MCF 10A (cell line): ENCODE results near the gene RASAL1. TPM values are rescaled to one million over a fixed set of nuclear protein-coding genes. Genes with fewer than 3 reads are reported as not detected.

ENCODE experiments used
- BruUV-seq: library from RNA; stranded (reverse); fragments of 400-500 nt; replicated peaks from 2 replicates; lab custom pipeline; 2021; lab: Mats Ljungman, UMichigan
- CTCF ChIA-PET: fragments of 300-600 bp; sonication (Branson Sonifier 250); formaldehyde crosslinking; extraction: SDS; loops from one replicate; lab custom pipeline; 2021; ENCODE audit warnings: antibody characterized with exemption, inconsistent platforms; lab: Yijun Ruan, JAX
- POLR2A ChIA-PET: fragments of 300-600, 350-650 bp; sonication (Branson Sonifier 250); formaldehyde crosslinking; extraction: SDS; loops from one replicate; lab custom pipeline; 2020; ENCODE audit warnings: antibody characterized with exemption, inconsistent platforms; lab: Yijun Ruan, JAX
- DNase-seq: peaks from one replicate; pipeline ENCODE4 v3.0.0-alpha.2; 2018; ENCODE audit not compliant: unreplicated experiment
- H3K27ac Mint-ChIP-seq: one replicate; pipeline ENCODE4 v1.8.0; 2022; ENCODE audit warnings: mild to moderate bottlenecking, low read depth, mixed read lengths; ENCODE audit not compliant: unreplicated experiment
- H3K27me3 Mint-ChIP-seq: one replicate; pipeline ENCODE4 v1.8.0; 2022; ENCODE audit warnings: mixed read lengths; ENCODE audit not compliant: insufficient read depth, unreplicated experiment
- H3K36me3 Mint-ChIP-seq: one replicate; pipeline ENCODE4 v1.8.0; 2022; ENCODE audit warnings: mild to moderate bottlenecking, moderate library complexity, mixed read lengths; ENCODE audit not compliant: insufficient read depth, unreplicated experiment
- H3K4me1 Mint-ChIP-seq: one replicate; pipeline ENCODE4 v1.8.0; 2022; ENCODE audit warnings: mixed read lengths; ENCODE audit not compliant: insufficient read depth, unreplicated experiment
- H3K4me3 Mint-ChIP-seq: one replicate; pipeline ENCODE4 v1.8.0; 2022; ENCODE audit warnings: mild to moderate bottlenecking, moderate library complexity, mixed read lengths; ENCODE audit not compliant: unreplicated experiment
- H3K9me3 Mint-ChIP-seq: one replicate; pipeline ENCODE4 v1.8.0; 2022; ENCODE audit warnings: mixed read lengths; ENCODE audit not compliant: unreplicated experiment
- CTCF ChIP-seq: fragments of 200-600 bp; IDR thresholded peaks from one replicate; pipeline ENCODE4 v1.8.0; 2022; ENCODE audit warnings: antibody characterized with exemption, mild to moderate bottlenecking; ENCODE audit not compliant: unreplicated experiment
- intact Hi-C: fragments of 100-400 bp; cut with micrococcal nuclease; formaldehyde crosslinking; loops from 2 replicates; pipeline ENCODE4 v1.14.1; 2022
- total RNA-seq: library from RNA; stranded (reverse); gene quantifications from 2 replicates; pipeline ENCODE4 v1.2.3, GENCODE V29; 2022

RASAL1 gene
- total RNA-seq, 1 experiment from 2014 or later = not detected

GRCh38 chr12:113109872-113110599 lies 25.5 kb downstream of the RASAL1 start:
- Mint-ChIP-seq H3K4me1 (no peaks in the 10 kb centered on the region), H3K9me3 (no peaks in the 10 kb centered on the region), H3K36me3 (no peaks in the 10 kb centered on the region), H3K4me3 (no peak overlapping the region), H3K27me3 (no peaks in the 10 kb centered on the region), H3K27ac (no peak overlapping the region)
- TF ChIP-seq CTCF = no peak
- POLR2A ChIA-PET = no interaction called here
- no TSS peak for BruUV-seq
- intact Hi-C loops = no loop called here
- CTCF ChIA-PET = interaction anchor here (0.7 kb wide), 2 partner anchors 64 to 204 kb away, joined by 3 read pairs; no protein-coding TSS in a partner anchor
- DNase-seq = no peak

GRCh38 chr12:113109360-113109759 lies 26.2 kb downstream of the RASAL1 start:
- TF ChIP-seq CTCF = no peak
- Mint-ChIP-seq H3K27ac (no peak overlapping the region), H3K4me1 (no peaks in the 10 kb centered on the region), H3K9me3 (no peaks in the 10 kb centered on the region), H3K27me3 (no peaks in the 10 kb centered on the region), H3K4me3 (no peak overlapping the region), H3K36me3 (no peaks in the 10 kb centered on the region)
- CTCF ChIA-PET = no interaction called here
- BruUV-seq = no TSS peak
- intact Hi-C loops = no loop called here
- POLR2A ChIA-PET = no interaction called here
- no peak for DNase-seq

DNA sequence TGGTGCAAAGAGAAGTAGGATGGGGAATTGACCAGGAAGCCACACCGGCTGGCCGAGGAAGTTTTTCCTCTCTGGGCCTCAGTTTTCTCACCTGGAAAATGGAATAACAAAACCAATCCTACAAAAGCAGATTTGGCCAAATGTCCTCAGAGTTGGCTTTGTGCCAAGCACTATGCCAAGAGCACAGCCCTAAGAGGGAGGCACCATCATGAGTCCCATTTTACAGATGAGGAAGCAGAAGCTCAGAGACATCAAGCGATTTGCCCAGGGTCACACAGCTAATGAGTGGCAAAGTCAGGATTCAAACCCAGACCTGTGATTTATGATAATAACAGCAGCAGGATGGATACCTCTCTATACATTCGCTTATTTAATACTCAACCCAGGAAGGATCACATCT lies 27.3 kb downstream of the RASAL1 start:
- Mint-ChIP-seq H3K27me3 (no peaks in the 10 kb centered on the region), H3K36me3 (no peaks in the 10 kb centered on the region), H3K4me1 (no peaks in the 10 kb centered on the region), H3K27ac (no peak overlapping the region), H3K9me3 (no peaks in the 10 kb centered on the region), H3K4me3 (no peak overlapping the region)
- ChIA-PET CTCF (interaction anchor here (0.6 kb wide), 1 partner anchor 27 kb away, joined by 3 read pairs; the partner anchor contains the start of gene RASAL1), POLR2A (interaction anchor here (1.2 kb wide), 1 partner anchor 9 kb away, joined by 3 read pairs; no protein-coding TSS in a partner anchor)
- BruUV-seq = no TSS peak
- no peak for DNase-seq
- no peak for TF ChIP-seq CTCF
- intact Hi-C loops = no loop called here

DNA sequence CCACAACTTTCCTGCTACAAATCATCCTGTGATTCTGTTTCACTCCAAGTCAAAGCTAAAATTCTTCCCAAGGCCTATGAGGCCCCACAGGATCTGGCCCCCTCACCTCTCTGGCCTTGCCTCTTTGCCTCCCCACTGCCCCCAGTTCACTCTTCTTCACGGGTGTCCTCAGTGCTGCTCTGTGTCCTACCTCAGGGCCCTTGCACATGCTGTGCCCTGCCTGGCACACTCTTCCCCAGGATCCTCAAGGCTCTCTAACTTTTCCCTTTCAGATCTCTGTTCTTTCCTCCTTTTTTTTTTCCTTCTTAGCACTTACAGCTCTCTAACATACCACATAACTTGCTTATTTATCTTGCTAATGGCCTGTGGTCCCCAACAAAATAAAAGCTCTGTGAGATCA lies 29.2 kb downstream of the RASAL1 start:
- no peaks in the 10 kb centered on the region for H3K27me3 Mint-ChIP-seq
- no peak for TF ChIP-seq CTCF
- H3K27ac Mint-ChIP-seq = no peak overlapping the region
- no peaks in the 10 kb centered on the region for H3K4me1 Mint-ChIP-seq
- CTCF ChIA-PET = interaction anchor here (0.7 to 1.5 kb wide), 3 partner anchors 8 to 68 kb away, joined by 3 to 5 read pairs (median 4); no protein-coding TSS in a partner anchor
- H3K9me3 Mint-ChIP-seq = no peaks in the 10 kb centered on the region
- H3K4me3 Mint-ChIP-seq = no peak overlapping the region
- no TSS peak for BruUV-seq
- intact Hi-C loops = no loop called here
- POLR2A ChIA-PET = interaction anchor here (0.7 kb wide), 1 partner anchor 8 kb away, joined by 3 read pairs; no protein-coding TSS in a partner anchor
- no peaks in the 10 kb centered on the region for H3K36me3 Mint-ChIP-seq
- no peak for DNase-seq
